ENCODE measurements around the gene ASB18.

DNA sequence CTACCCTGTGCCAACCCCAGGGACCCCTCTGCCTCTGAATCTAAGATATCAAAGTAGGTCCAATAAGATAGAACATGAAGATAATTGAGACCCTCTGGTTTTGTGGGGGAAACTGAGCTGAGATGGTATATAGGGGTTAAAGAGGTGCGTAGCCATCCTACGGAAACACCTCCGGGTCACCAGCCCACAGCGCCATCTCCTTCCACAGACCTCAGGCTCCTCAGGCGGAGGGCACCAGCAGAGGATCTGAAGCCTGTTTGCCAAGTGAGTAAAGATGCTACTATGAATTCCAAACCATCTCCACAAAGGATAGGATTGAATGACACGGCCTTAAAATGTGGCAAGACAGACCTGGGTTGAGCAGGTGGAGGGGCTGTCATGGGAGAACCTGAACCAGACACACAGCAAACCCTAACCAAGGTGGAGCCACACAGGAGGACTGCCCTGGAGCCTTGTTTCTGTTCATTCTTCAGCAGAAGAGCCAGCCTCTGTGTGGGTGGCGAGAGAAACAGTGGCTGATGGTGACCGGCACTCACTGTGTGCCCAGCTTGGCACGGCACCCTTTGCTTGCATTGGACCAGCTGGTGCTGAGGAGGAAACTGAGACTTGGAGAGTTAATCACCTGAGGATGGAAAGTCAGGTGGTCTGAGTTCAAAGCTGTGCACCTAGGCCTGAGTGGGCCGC is 106.2 kb downstream of the ASB18 start:
- TF ChIP-seq, protein P1, sequence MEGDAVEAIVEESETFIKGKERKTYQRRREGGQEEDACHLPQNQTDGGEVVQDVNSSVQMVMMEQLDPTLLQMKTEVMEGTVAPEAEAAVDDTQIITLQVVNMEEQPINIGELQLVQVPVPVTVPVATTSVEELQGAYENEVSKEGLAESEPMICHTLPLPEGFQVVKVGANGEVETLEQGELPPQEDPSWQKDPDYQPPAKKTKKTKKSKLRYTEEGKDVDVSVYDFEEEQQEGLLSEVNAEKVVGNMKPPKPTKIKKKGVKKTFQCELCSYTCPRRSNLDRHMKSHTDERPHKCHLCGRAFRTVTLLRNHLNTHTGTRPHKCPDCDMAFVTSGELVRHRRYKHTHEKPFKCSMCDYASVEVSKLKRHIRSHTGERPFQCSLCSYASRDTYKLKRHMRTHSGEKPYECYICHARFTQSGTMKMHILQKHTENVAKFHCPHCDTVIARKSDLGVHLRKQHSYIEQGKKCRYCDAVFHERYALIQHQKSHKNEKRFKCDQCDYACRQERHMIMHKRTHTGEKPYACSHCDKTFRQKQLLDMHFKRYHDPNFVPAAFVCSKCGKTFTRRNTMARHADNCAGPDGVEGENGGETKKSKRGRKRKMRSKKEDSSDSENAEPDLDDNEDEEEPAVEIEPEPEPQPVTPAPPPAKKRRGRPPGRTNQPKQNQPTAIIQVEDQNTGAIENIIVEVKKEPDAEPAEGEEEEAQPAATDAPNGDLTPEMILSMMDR (conservative IDR thresholded peaks at IDR 0.05) = no peak
- TF ChIP-seq EZH2 (IDR thresholded peaks at IDR 0.05; ENCODE audit: low read depth) = no peak
